HG03064 (cell line): ENCODE data around the gene KLHL11.
"Not testable (repeated sequence)": the region's sequence is repeated elsewhere in the genome, so short reads cannot be mapped to it uniquely, and the experiment has no call there.

Experiments used
- ATAC-seq: cut with Tn5 transposase; IDR thresholded peaks from one replicate; pipeline ENCODE4 v1.9.1; 2021; ENCODE audit warnings: low read depth; ENCODE audit not compliant: unreplicated experiment

Gene KLHL11

GRCh38 chr17:41888332-41888965 is 23.2 kb upstream of the KLHL11 start:
- no peak for ATAC-seq

GRCh38 chr17:41885733-41886132 is 20.5 kb upstream of the KLHL11 start:
- no peak for ATAC-seq

GRCh38 chr17:41882756-41883155 is 17.5 kb upstream of the KLHL11 start:
- no peak for ATAC-seq

GRCh38 chr17:41880130-41880529 is 14.9 kb upstream of the KLHL11 start:
- no peak for ATAC-seq

GRCh38 chr17:41874293-41874670 is 9.1 kb upstream of the KLHL11 start:
- not testable (repeated sequence) for ATAC-seq

- ATAC-seq = no peak
These were observed 8.5 kb upstream of the KLHL11 start for GRCh38 chr17:41873559-41874292.

GRCh38 chr17:41871789-41872188 is 6.6 kb upstream of the KLHL11 start:
- ATAC-seq = no peak

GRCh38 chr17:41870627-41871026 is 5.4 kb upstream of the KLHL11 start:
- no peak for ATAC-seq

GRCh38 chr17:41870097-41870496 is 4.9 kb upstream of the KLHL11 start:
- no peak for ATAC-seq

- no peak for ATAC-seq
These were observed 4.2 kb upstream of the KLHL11 start for GRCh38 chr17:41869426-41869825.

GRCh38 chr17:41868568-41868967 is 3.3 kb upstream of the KLHL11 start:
- no peak for ATAC-seq

- no peak for ATAC-seq
These were observed 322 bp upstream of the KLHL11 start for GRCh38 chr17:41865596-41865893.

GRCh38 chr17:41864498-41864835 is 756 bp downstream of the KLHL11 start:
- no peak for ATAC-seq

- no peak for ATAC-seq
These were observed 2.0 kb downstream of the KLHL11 start for GRCh38 chr17:41863074-41863848.

GRCh38 chr17:41860254-41860931 is 4.8 kb downstream of the KLHL11 start:
- no peak for ATAC-seq

GRCh38 chr17:41851382-41851781 is 13.8 kb downstream of the KLHL11 start:
- ATAC-seq = not testable (repeated sequence)

- no peak for ATAC-seq
These were observed 15.8 kb downstream of the KLHL11 start for GRCh38 chr17:41849251-41849990.

- no peak for ATAC-seq
These were observed 16.4 kb downstream of the KLHL11 start for GRCh38 chr17:41848788-41849187.

- no peak for ATAC-seq
These were observed 20.3 kb downstream of the KLHL11 start for GRCh38 chr17:41844971-41845370.

- not testable (repeated sequence) for ATAC-seq
These were observed 24.4 kb downstream of the KLHL11 start for GRCh38 chr17:41840781-41841180.

GRCh38 chr17:41839448-41839847 is 25.8 kb downstream of the KLHL11 start:
- not testable (repeated sequence) for ATAC-seq
